K562 (cell line): ENCODE data around the gene NTRK3.

Source experiments
- CTCF ChIP-seq, 3 experiments: IDR thresholded peaks in 2 of 3; conservative IDR thresholded peaks in 1 of 3; 2 replicates each; pipeline ENCODE4 v1.5.1; 2011 to 2012; ENCODE audit warnings: low read length in 3 of 3, mild to moderate bottlenecking in 3 of 3, control low read depth in 2 of 3, improper control_type of control experiment in 1 of 3, inconsistent platforms in 1 of 3, low read depth in 1 of 3, mixed read lengths in 1 of 3, moderate library complexity in 1 of 3; ENCODE audit not compliant: insufficient read depth in 2 of 3
- DPF2 ChIP-seq: fragments of 450-650 bp; IDR thresholded peaks from 2 replicates; pipeline ENCODE4 v1.6.1; 2016
- ETV5 ChIP-seq: sonication (generic); formaldehyde crosslinking; IDR thresholded peaks from 2 replicates; pipeline ENCODE4 v1.4.0; 2020; ENCODE audit warnings: low read depth, mild to moderate bottlenecking, missing genetic modification reagents
- POLR2A ChIP-seq: fragments of 450-650 bp; conservative IDR thresholded peaks from 2 replicates; pipeline ENCODE4 v1.6.1; 2016
- ZBED1 ChIP-seq: IDR thresholded peaks from 2 replicates; pipeline ENCODE4 v1.6.1; 2014

GRCh38 chr15:88014454-88015160 lies 241.9 kb downstream of the NTRK3 start:
- TF ChIP-seq CTCF (IDR thresholded peaks at IDR 0.05 in 2 of 3, conservative IDR thresholded peaks at IDR 0.05 in 1 of 3; ENCODE audit: insufficient read depth in 2 of 3, low read depth in 1 of 3, low read length in 3 of 3) (no peak), POLR2A (no peak), ETV5 (no peak), ZBED1 (no peak), DPF2 (no peak)
